Mesothelial cell of epicardium (in vitro differentiated cells): ENCODE results near the gene MN1. TPM values are rescaled to one million over a fixed set of nuclear protein-coding genes. Genes with fewer than 3 reads are reported as not detected.
A peak's percentile ranks its signal among the peaks of the same experiment; 100 is the strongest.

Experiments used
- DNase-seq, 2 experiments: peaks; one replicate each; pipeline ENCODE4 v3.0.0; 2021; ENCODE audit warnings: low spot score in 2 of 2; ENCODE audit not compliant: unreplicated experiment in 2 of 2
- H3K27ac Mint-ChIP-seq: 2 replicates; pipeline ENCODE4 v1.8.0; 2021; ENCODE audit warnings: mixed read lengths
- H3K27me3 Mint-ChIP-seq: 2 replicates; pipeline ENCODE4 v1.8.0; 2021; ENCODE audit warnings: low read depth, mixed read lengths
- H3K36me3 Mint-ChIP-seq: 2 replicates; pipeline ENCODE4 v1.8.0; 2021; ENCODE audit warnings: mixed read lengths
- H3K4me1 Mint-ChIP-seq: 2 replicates; pipeline ENCODE4 v1.8.0; 2021; ENCODE audit warnings: mixed read lengths
- H3K4me3 Mint-ChIP-seq: 2 replicates; pipeline ENCODE4 v1.8.0; 2021; ENCODE audit warnings: mild to moderate bottlenecking, moderate library complexity, mixed read lengths
- H3K9me3 Mint-ChIP-seq: 2 replicates; pipeline ENCODE4 v1.8.0; 2021; ENCODE audit warnings: mixed read lengths
- total RNA-seq: library from RNA; stranded (reverse); gene quantifications from 3 replicates; pipeline ENCODE4 v1.2.1, GENCODE V29; 2021
- TF ChIP-seq, protein P1 (sequence below): fragments of 200-600 bp; sonication (generic); IDR thresholded peaks from one replicate; pipeline ENCODE4 v1.5.0; 2021; ENCODE audit warnings: antibody characterized with exemption; ENCODE audit not compliant: unreplicated experiment

Gene MN1
- total RNA-seq, 1 donor from 2014 or later: 47.8 TPM

DNA sequence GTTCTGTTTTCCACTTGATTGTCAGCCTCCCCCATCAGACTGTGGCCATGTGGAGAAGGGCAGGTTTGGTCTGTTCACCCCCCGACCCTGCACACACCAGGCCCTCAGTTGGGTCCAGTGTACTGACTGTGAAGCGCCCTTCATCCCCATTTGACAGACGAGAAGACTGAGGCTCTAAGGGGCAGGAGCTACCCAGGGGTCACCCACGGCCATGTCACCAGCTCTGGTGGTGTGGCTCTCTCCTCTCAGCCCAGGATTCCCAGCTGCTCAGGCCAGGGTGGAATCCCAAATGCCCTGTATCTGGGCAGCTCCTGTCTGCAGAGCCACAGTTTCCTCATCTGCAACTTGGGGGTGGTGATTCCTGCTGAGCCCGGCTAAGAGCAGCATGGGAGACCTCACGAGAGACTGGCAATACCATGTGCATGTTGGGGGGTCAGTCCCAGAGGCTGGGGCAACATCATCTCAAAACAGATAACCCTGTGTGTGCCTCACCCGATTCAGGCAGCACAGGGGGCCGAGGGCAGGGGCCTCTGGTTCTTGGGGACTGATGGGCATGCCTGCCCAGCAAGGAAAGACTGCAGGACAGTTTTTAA is 46.6 kb downstream of the MN1 start:
- peaks cover 10% of the 10 kb centered on the region for H3K36me3 Mint-ChIP-seq
- H3K4me1 Mint-ChIP-seq: peaks cover 37% of the 10 kb centered on the region
- DNase-seq: no peak
- H3K4me3 Mint-ChIP-seq: no peak overlapping the region
- H3K27me3 Mint-ChIP-seq: no peaks in the 10 kb centered on the region
- H3K9me3 Mint-ChIP-seq: no peaks in the 10 kb centered on the region
- TF ChIP-seq, protein P1, sequence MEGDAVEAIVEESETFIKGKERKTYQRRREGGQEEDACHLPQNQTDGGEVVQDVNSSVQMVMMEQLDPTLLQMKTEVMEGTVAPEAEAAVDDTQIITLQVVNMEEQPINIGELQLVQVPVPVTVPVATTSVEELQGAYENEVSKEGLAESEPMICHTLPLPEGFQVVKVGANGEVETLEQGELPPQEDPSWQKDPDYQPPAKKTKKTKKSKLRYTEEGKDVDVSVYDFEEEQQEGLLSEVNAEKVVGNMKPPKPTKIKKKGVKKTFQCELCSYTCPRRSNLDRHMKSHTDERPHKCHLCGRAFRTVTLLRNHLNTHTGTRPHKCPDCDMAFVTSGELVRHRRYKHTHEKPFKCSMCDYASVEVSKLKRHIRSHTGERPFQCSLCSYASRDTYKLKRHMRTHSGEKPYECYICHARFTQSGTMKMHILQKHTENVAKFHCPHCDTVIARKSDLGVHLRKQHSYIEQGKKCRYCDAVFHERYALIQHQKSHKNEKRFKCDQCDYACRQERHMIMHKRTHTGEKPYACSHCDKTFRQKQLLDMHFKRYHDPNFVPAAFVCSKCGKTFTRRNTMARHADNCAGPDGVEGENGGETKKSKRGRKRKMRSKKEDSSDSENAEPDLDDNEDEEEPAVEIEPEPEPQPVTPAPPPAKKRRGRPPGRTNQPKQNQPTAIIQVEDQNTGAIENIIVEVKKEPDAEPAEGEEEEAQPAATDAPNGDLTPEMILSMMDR: no peak
- peak overlapping the region; percentile 55 for H3K27ac Mint-ChIP-seq

DNA sequence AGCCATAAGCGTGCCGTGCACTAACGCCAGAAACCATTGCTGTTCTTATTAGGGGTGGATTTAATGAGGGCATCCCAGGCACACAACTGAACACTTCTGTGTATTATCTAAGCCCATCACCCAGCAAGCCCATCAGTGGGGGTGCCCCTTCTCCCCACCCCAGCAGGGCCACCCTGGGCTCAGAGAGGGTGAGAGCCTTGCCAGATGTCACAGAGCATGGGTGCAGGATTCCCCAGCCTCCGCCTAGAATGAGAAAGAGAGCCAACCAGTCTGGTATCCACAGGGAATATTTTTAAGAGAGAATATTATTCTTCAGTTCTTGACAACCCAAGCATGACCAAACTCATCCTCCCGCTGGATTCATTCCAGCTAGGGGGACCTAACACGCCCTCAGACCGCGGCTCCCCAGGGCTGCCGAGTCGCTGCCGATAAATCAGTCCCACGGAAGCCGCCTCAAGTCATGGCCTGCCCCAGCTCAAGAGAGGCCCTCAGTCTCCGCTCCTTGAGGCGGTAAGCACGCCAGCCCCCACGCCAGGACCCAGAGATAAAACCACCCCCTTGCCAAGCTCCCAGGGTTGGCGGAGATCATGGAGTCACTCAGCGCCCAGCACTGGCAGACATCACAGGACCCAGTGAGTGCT is 47.2 kb downstream of the MN1 start:
- Mint-ChIP-seq H3K4me1 (peaks cover 43% of the 10 kb centered on the region), H3K9me3 (no peaks in the 10 kb centered on the region), H3K4me3 (no peak overlapping the region), H3K27ac (peak overlapping the region; percentile 55), H3K36me3 (peaks cover 10% of the 10 kb centered on the region), H3K27me3 (no peaks in the 10 kb centered on the region)
- TF ChIP-seq, protein P1: no peak
- peak; percentile 29 to 56 for DNase-seq

DNA sequence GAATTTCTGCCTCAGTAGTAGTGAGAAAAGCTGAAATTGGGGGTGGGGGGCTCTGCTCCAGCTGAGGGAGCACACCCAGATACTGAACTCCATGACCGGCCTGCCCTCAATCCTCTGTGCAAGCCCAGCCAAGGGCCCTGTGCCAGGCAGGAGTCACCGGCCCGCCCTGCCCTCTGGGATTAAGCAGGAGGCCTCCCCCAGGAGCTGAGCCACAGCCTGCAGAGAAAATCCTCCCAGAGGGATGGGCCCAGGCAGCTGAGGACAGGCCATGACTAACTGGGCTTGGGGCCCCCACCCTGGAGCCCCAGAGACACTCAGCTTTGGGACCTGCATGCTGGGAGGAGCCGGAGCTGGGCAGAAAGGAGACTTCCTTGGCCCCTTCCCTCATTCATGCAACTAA is 48.8 kb downstream of the MN1 start:
- Mint-ChIP-seq H3K36me3 (peaks cover 4% of the 10 kb centered on the region), H3K9me3 (no peaks in the 10 kb centered on the region), H3K27ac (no peak overlapping the region), H3K4me3 (no peak overlapping the region), H3K4me1 (peaks cover 57% of the 10 kb centered on the region), H3K27me3 (peaks cover 2% of the 10 kb centered on the region)
- DNase-seq: no peak
- TF ChIP-seq, protein P1: no peak

DNA sequence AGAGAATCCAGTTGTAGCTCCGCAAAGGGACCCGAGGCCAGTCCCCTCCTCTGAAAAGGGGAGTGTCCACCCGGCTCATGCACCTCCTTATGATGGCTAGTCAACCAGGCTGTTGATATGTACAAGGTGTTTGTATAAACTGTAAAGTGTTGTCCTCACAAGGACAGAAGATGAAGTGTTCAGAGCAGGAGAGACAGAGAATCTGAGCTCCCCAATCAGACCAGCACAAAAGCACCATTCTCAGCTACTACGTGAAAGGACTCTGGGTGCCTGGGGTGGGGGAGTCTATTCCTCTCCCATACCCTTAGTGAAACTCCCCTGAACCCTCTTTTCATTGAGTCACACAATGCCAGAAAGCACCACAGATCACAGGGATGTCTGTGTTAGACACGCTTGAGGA is 49.4 kb downstream of the MN1 start:
- TF ChIP-seq, protein P1: no peak
- no peaks in the 10 kb centered on the region for H3K9me3 Mint-ChIP-seq
- DNase-seq: no peak
- peaks cover 2% of the 10 kb centered on the region for H3K27me3 Mint-ChIP-seq
- H3K36me3 Mint-ChIP-seq: peaks cover 3% of the 10 kb centered on the region
- peaks cover 57% of the 10 kb centered on the region for H3K4me1 Mint-ChIP-seq
- no peak overlapping the region for H3K4me3 Mint-ChIP-seq
- H3K27ac Mint-ChIP-seq: no peak overlapping the region

DNA sequence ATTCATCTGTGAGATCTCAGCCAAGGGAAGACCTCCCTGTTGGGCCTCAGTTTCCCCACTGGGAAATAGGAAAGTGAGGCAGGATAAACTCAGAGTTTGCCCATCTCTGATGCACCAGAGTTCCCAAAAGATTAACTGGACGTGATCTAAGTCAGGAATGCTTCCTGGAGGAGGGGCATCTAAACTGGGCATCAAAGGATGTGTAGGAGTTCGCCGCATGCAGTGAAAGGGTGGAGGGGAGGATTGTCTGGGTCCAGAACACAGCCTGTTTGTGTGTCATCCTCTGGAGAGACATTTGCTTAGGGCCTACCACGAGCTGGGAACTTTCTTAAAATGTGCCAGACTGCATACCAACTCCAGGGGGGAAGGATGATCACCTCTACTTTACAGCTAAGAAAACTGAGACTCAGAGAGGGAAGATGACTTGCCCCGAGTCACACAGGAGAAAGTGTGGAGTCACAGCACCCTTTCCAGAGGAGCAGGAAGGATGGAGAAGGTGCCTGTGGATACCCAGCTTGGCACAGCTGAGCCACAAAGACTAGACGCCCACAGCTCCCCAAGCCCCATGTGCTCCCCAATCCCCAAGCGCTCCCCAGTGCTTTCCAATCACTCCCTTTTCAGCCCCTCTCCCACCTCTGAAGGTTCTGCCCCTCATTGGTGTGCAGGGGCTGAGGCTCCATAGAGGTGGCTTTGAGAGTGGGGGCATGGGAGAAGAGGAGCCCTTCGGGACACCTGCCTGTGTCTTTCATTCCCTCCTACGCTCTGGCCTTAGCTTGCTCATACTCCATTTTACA is 50.1 kb downstream of the MN1 start:
- no peak for DNase-seq
- Mint-ChIP-seq H3K36me3 (peaks cover 3% of the 10 kb centered on the region), H3K9me3 (no peaks in the 10 kb centered on the region), H3K4me1 (peaks cover 57% of the 10 kb centered on the region), H3K27ac (no peak overlapping the region), H3K27me3 (peaks cover 8% of the 10 kb centered on the region), H3K4me3 (no peak overlapping the region)
- TF ChIP-seq, protein P1: no peak
